Cerebellar cortex (tissue), 1 donor: Measurements from ENCODE around the gene LAMTOR1.

Experiments
- DNase-seq: peaks from one replicate; pipeline ENCODE4 v3.0.0-alpha.2; 2015; ENCODE audit warnings: low spot score

Gene LAMTOR1

DNA sequence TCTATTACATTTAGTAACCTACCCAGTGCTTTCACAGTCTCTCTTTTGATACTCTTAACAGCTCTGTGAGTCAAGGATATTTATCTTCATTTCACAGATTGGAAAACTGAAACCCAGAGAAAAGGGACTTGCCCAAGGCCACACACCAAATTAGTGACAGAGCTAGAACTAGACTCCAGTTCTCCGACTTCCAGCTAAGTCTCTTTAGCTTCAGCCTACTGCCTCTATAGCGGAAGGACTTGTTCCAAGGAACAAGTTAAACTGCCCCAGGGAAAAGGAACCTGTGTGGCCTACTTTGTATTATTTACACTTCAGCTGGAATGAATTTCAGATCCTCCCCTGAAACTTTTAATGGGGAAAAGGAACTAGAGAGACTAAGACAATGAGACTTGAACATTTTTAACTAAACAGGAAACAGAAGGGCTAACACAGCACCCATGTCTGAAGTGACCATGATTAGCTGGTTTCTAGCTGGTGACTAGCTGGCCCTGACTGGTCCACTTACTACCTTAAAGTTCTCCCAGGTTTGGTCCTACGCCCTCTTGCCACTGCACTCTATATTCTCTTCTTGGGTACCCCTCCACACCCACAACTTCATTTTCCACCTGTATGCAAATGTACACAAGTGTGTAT is 21.2 kb downstream of the LAMTOR1 start:
- no peak for DNase-seq

DNA sequence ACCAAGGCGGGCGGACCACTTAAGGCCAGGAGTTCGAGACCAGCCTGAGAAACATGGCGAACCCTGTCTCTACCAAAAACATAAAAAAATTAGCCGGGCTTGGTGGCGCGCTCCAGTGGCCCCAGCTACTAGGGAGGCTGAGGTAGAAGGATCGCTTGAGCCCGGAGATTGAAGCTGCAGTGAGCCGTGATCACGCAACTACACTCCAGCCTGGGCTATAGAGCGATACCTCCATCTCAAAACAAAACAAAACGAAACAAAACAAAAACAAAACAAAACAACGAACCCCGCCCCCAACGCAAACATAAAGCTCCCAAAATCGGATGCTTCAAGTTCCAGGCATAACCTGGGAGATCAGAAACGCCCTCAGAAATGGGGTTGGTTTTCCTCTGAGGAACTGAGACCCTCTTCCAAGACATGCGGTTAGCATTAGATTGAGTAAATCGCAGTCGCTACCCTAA is 21.9 kb downstream of the LAMTOR1 start:
- DNase-seq = no peak

DNA sequence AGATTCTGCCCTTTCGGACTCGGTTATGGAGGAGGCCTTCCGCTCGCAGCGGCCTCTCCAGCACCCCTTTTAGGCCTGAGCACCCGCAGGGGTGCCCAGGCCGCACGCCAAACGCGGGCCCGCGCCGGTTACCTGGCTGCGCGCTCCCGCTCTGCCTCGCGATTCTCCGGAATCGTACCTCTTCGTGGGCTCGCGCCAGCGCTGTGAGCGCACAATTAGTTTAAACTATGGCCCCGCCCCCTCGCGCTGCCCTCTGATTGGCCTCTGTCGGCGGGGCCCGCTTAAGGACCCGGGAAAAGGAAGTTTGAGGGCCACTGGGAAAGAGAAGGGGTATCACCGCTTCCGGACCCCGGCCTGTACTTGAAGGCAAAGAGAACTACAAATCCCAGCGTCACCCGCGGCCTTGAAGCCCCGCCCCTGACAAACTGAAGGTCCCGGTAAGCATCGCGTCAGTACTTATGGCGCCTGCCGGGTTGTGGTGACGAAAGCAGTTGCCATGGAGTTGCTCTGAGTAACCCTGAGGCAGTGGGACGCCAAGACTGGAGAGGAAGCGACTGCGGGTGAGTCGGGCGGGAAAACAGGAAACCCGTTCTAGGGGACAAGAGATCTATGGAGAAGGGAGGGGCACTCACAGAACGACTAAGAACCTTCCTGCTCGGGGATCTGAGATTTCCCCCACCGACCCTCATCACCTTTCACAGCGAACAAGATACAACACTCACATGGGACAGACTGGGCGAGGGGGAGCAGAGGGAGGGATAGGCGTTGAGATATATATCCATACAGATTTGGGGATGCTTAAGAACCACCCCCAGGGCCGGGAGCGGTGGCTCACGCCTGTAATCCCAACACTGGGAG is 22.5 kb downstream of the LAMTOR1 start, which contains the start of the genes LRRC51 and NUMA1:
TSS of gene LRRC51 (plus strand) at position 525 of the 858 bp plus-strand sequence. CDS start 8,234 bp downstream, outside the sequence.
TSS of gene NUMA1 (minus strand) at position 217 of the 858 bp plus-strand sequence. CDS start 44,599 bp downstream, outside the sequence.
- DNase-seq = peak; percentile 100

- no peak for DNase-seq
These were observed 23.2 kb downstream of the LAMTOR1 start for GRCh38 chr11:72079819-72080325.

DNA sequence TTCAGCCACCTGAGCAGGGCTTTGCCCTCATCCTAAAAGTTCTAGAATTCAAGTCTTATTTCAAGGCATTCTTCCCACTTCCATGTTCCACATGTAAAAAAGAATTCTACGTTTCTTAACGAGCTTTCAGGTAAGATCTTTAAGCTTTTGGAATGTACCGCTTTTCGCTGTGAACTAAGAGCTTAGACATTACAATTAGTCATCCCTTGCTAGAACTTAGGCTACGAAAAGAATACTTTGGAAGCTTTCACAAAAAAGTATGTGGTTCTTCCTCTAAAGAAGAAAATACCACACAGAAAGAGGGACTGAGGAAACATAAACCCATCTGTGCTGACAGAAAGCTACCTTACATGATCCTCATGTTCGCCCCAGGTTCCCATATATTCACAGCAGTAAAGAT is 24.6 kb downstream of the LAMTOR1 start:
- DNase-seq = no peak

GRCh38 chr11:72075756-72076155 is 27.3 kb downstream of the LAMTOR1 start:
- no peak for DNase-seq

DNA sequence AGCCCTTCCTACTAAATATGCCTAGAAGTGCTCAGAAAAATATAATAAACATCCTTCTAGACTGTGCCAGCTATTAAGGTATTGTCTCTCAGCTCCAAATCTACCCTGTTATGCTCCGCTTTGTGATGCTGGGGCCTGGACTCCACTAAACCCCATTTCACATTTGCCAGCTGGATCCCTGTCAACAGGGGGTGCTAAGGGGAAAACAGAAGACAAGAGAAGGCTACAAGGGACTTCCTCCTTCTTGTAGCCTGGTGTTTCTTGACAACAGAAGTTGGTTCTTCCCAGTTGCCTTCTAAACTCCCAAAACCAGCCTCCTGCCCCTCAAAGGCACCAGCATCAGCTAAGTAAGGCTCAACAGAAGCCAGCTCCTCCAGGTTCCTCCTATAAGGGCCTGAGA is 28.0 kb downstream of the LAMTOR1 start:
- no peak for DNase-seq

DNA sequence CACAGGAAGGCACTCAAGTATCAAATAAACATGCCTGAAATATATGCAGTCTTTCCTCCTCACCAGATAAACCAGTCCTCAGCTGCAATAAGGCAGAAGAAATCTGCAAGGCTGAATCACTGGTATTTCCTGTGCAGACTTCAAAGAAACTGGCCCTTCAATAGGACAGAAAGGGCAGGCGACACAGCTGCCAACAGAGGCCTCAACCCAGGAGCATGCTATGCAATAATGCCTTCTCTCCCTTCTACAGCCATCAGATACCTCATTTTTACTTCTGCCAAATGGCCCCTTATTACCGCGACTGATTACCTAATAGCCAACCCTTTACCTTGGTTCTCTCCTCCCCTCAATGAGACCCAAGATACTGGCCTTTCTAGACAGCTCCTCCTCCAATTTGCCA is 30.7 kb downstream of the LAMTOR1 start:
- no peak for DNase-seq

DNA sequence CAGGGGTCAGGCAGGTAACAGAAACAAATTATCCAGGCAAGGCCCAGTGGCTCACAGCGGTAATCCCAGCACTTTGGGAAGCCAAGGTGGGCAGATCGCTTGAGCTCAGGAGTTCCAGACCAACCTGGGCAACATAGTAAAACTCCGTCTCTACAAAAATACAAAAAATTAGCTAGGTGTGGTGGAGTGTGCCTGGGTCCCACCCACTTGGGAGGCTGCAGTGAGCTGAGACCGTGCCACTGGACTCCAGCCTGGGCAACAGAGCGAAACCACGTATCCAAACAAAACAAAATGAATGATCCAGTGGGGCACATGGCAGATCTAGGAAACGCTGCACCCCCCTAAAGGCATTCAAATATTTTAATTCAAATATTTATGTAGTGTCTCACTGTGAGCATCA is 32.6 kb downstream of the LAMTOR1 start:
- DNase-seq = no peak

DNA sequence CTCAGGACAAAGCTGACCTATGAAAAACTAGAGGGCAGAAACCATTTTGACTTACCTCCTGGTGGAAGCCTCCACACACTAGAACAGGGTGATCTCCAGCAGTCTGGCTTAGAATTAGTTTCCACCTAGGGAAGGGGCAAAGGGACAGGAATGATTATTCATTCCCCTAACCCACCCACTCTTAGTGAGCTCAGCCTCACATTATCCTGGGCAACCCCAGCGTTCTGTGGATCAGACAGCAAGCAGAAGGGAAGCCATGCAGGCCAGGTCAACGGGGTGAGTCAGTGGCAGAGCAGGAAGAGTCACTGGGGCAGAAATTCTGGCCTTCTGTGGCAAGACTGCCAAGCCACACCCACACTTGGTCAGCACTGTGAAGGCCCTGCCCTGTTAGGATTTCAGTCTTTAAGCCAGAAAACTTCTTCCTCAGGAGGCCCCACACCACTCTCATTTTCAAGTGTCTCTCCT is 33.3 kb downstream of the LAMTOR1 start:
- peak; percentile 26 for DNase-seq

- no peak for DNase-seq
These were observed 33.9 kb downstream of the LAMTOR1 start for GRCh38 chr11:72069200-72069599.

GRCh38 chr11:72067676-72068075 is 35.4 kb downstream of the LAMTOR1 start:
- no peak for DNase-seq

DNA sequence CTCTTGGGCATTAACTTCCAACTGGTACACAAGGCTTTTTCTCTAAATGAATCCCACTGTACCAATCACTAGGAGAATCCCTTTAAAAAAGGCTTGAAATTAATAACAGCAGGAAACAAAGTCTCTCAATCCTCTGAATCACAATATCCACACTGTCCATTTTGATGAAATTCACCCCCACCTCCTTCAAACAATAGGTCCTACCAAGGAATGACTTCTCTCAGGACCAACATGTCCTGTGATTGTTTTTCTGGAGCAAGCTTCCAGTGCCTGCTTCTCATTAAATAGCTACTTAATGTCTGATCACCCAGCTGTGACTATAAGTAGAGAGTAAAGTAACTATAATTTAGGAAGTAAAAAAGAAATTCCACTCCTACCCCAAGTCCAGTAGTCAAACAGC is 35.8 kb downstream of the LAMTOR1 start:
- no peak for DNase-seq

GRCh38 chr11:72066855-72067254 is 36.2 kb downstream of the LAMTOR1 start:
- DNase-seq = no peak

DNA sequence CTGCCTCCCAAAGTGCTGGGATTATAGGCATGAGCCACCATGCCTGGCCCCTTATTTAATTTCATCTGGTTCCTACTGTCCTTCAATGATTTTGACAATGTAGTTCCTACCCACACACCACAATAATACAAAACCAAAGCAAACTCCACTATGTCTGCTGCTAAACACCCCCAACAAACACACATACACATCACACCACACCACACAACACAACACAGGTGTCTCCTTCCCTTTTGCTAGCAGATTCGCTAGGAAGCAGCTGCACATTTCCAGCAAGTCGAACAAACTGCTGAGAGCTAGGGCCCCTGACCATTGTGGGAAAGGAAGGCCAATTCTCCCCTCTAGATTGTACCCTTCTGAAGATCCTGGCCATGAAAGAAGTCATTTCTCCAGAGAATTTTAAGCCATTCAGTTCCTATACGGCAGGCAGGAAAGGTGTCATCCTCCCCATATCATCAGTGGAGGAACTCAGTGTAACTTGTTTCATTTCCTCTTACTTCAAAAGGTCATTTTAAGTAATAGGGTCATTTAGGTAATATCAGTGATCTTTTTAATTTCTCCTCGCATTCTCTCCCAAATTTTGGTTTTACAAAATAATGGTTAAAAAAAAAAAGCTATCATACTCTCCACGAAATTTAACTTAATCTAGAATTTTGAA is 41.2 kb downstream of the LAMTOR1 start:
- DNase-seq = no peak

DNA sequence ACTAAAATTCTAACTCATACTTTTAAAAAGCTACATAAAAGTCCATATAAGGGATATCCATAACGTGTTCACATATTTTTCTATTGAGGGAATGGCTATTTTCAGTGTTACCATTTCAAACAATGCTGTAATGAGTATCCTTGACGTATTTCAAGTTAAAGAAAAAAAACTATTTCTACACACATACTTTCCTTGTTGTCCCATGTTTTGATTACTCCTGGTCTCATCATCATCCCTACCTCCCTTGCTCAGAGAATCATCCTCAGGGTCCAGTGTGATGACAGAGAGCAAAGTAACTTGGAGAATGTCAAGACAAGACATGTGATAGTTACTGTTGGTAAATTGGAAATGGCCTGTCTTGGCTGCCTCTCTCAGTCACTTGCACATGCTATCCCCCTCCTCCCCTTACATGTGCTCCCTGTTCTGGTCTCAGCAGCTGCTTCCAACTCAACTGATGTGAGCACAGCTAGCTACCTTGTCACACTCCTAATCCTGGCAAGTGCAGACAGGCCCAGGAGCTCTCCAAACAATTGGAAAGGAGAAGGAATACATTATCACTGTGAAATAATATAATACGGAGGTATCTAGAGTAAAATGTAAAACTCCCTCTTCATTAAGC is 44.6 kb downstream of the LAMTOR1 start:
- DNase-seq = no peak

DNA sequence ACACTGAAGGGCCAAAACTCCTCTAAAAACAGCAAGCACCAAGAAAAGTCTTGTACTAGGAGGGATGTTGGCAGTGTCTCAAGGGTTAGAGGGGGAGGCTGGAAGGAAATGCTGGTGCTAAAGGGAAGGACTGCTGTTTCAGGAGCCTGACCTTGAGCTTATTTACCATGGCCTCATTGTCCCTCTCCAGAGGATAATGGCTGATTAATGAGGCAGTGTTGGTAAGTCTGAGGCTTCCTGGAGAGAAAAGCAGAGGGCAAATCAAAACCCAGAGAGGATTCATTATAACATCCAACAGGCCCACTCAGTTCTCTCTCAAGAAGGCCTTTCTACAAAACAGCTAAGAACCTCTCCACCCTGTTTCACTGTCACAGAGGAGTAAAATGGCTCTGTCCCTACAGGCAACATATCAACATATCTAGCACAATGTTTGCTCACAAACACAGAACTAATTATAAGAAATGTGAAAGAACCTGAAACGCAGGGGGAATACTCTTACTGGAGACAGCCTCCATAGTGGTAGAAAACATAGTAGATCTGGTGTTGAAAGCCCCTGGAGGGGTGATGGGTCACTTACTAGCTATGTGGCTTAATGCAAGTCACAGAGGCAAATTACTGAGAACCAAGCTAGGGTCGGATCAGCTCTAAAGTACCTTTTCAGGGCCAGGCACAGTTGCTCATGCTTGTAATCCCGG is 54.2 kb downstream of the LAMTOR1 start:
- DNase-seq = no peak
